NCI-H1092 treated with DMSO at 0.1 percent for 48 hours (cell line): ENCODE data around the gene MYADM.

Experiments
- DNase-seq: peaks from one replicate; lab custom pipeline; 2025; lab: John Stamatoyannopoulos, UW

MYADM gene

GRCh38 chr19:53885036-53885435, 17.4 kb downstream of the MYADM start:
- DNase-seq, result no peak

GRCh38 chr19:53892301-53892980, 24.8 kb downstream of the MYADM start:
- no peak for DNase-seq

- no peak for DNase-seq
Observed at GRCh38 chr19:53892981-53893325, 25.3 kb downstream of the MYADM start.

- DNase-seq, result no peak
Observed at GRCh38 chr19:53894707-53895106, 27.0 kb downstream of the MYADM start.

- DNase-seq, result no peak
Observed at GRCh38 chr19:53896682-53897081, 29.0 kb downstream of the MYADM start.

GRCh38 chr19:53897459-53897858, 29.8 kb downstream of the MYADM start:
- no peak for DNase-seq

GRCh38 chr19:53898166-53898565, 30.5 kb downstream of the MYADM start:
- no peak for DNase-seq

GRCh38 chr19:53898636-53899341, 31.1 kb downstream of the MYADM start:
- no peak for DNase-seq

GRCh38 chr19:53900191-53900860, 32.6 kb downstream of the MYADM start:
- no peak for DNase-seq

- no peak for DNase-seq
Observed at GRCh38 chr19:53903055-53903680, 35.5 kb downstream of the MYADM start.

GRCh38 chr19:53904909-53905308, 37.2 kb downstream of the MYADM start:
- DNase-seq, result no peak

GRCh38 chr19:53905787-53906186, 38.1 kb downstream of the MYADM start:
- DNase-seq, result no peak

GRCh38 chr19:53906211-53907192, 38.8 kb downstream of the MYADM start:
- no peak for DNase-seq

GRCh38 chr19:53907193-53907581, 39.5 kb downstream of the MYADM start:
- no peak for DNase-seq

GRCh38 chr19:53907690-53908089, 40.0 kb downstream of the MYADM start:
- DNase-seq, result no peak

- peak; percentile 1 for DNase-seq
Observed at GRCh38 chr19:53908106-53908934, 40.6 kb downstream of the MYADM start.

GRCh38 chr19:53908935-53909415, 41.3 kb downstream of the MYADM start, which contains the start of gene CACNG7:
Gene CACNG7, plus strand, starts transcription at chr19:53909278. Its CDS starts 3,554 bp downstream, at chr19:53912832.
- no peak for DNase-seq

- no peak for DNase-seq
Observed at GRCh38 chr19:53909471-53910169, 41.9 kb downstream of the MYADM start.

- no peak for DNase-seq
Observed at GRCh38 chr19:53910170-53910518, 42.5 kb downstream of the MYADM start.

GRCh38 chr19:53912653-53913052, 45.0 kb downstream of the MYADM start:
- no peak for DNase-seq
